ENCODE results near the gene ACOX3.

GRCh38 chr4:8475751-8476575, 35.4 kb upstream of the ACOX3 start:
- TF ChIP-seq POLR2A (IDR thresholded peaks at IDR 0.05) (no peak), CTCF (IDR thresholded peaks at IDR 0.05) (no peak)
